Nephron progenitor cell (in vitro differentiated cells): ENCODE results near the gene STEAP1B.

Experiments
- DNase-seq: peaks from one replicate; pipeline ENCODE4 v3.0.0; 2021
- H3K27ac Mint-ChIP-seq: 2 replicates; pipeline ENCODE4 v1.8.0; 2021; ENCODE audit warnings: mild to moderate bottlenecking, moderate library complexity, mixed read lengths
- H3K27me3 Mint-ChIP-seq: 2 replicates; pipeline ENCODE4 v1.8.0; 2021; ENCODE audit warnings: mild to moderate bottlenecking, low read depth, mixed read lengths; ENCODE audit not compliant: poor library complexity
- H3K36me3 Mint-ChIP-seq: 2 replicates; pipeline ENCODE4 v1.8.0; 2021; ENCODE audit warnings: low read depth, mixed read lengths
- H3K4me1 Mint-ChIP-seq: 2 replicates; pipeline ENCODE4 v1.8.0; 2021; ENCODE audit warnings: mixed read lengths
- H3K4me3 Mint-ChIP-seq: 2 replicates; pipeline ENCODE4 v1.8.0; 2021; ENCODE audit warnings: mild to moderate bottlenecking, moderate library complexity, mixed read lengths
- H3K9me3 Mint-ChIP-seq: 2 replicates; pipeline ENCODE4 v1.8.0; 2021; ENCODE audit warnings: mild to moderate bottlenecking, moderate library complexity, mixed read lengths
- TF ChIP-seq, protein P1 (sequence below): fragments of 200-600 bp; sonication (generic); IDR thresholded peaks from 2 replicates; pipeline ENCODE4 v1.5.0; 2021; ENCODE audit warnings: antibody characterized with exemption

STEAP1B gene

DNA sequence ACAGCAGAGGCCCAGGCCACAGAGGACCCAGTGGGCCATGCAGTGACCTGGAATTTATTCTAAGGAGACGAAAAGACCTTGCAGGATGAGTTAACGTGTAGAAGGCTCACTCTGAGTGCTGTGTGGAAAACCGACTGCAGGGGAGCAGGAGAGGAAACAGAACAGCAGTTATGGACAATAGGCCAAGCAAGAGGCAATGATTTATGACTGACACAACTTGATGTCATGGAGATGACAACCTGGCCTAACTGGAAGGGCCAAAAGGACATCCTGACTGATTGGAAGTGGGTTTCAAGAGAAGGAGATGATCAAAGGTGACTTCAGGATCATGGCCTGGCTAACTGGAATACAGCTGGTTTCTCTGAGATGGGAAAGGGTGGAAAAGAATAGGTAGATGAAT, 72.9 kb downstream of the STEAP1B start:
- DNase-seq: no peak
- no peaks in the 10 kb centered on the region for H3K27me3 Mint-ChIP-seq
- H3K27ac Mint-ChIP-seq: no peak overlapping the region
- H3K36me3 Mint-ChIP-seq: no peaks in the 10 kb centered on the region
- H3K4me1 Mint-ChIP-seq: no peaks in the 10 kb centered on the region
- no peaks in the 10 kb centered on the region for H3K9me3 Mint-ChIP-seq
- H3K4me3 Mint-ChIP-seq: no peak overlapping the region
- TF ChIP-seq, protein P1, sequence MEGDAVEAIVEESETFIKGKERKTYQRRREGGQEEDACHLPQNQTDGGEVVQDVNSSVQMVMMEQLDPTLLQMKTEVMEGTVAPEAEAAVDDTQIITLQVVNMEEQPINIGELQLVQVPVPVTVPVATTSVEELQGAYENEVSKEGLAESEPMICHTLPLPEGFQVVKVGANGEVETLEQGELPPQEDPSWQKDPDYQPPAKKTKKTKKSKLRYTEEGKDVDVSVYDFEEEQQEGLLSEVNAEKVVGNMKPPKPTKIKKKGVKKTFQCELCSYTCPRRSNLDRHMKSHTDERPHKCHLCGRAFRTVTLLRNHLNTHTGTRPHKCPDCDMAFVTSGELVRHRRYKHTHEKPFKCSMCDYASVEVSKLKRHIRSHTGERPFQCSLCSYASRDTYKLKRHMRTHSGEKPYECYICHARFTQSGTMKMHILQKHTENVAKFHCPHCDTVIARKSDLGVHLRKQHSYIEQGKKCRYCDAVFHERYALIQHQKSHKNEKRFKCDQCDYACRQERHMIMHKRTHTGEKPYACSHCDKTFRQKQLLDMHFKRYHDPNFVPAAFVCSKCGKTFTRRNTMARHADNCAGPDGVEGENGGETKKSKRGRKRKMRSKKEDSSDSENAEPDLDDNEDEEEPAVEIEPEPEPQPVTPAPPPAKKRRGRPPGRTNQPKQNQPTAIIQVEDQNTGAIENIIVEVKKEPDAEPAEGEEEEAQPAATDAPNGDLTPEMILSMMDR: no peak

DNA sequence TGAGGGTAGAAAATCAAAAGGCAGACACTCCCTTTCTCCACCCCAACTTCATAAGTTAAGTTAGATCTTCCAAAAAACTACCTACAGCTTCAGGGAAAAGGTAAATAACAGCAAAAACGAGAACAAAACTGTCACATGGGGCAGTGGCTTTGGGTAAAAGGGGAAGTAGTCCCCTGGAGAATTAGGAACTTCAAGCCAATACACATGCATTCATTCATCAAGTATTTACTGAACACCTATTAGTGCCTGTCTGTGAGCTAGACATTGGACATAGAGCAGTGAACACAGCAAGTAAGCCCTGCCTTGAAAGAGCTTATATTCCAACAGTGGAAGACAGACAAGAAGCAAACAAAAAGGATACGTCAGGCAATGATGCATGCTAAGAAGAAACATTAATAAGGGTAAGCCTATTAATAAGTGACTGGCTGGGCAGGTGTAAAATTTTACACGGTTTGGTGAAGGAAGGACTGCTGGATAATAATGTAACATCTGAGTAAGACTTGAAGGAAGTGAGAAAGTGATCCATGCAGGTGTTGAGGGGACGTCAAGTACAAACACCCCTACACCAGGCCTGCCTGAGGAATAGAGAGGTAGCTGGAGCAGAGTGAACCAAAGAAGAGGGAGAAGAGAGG, 73.4 kb downstream of the STEAP1B start:
- DNase-seq: no peak
- TF ChIP-seq, protein P1: no peak
- Mint-ChIP-seq H3K36me3 (no peaks in the 10 kb centered on the region), H3K4me3 (no peak overlapping the region), H3K9me3 (no peaks in the 10 kb centered on the region), H3K4me1 (no peaks in the 10 kb centered on the region), H3K27ac (no peak overlapping the region), H3K27me3 (no peaks in the 10 kb centered on the region)

DNA sequence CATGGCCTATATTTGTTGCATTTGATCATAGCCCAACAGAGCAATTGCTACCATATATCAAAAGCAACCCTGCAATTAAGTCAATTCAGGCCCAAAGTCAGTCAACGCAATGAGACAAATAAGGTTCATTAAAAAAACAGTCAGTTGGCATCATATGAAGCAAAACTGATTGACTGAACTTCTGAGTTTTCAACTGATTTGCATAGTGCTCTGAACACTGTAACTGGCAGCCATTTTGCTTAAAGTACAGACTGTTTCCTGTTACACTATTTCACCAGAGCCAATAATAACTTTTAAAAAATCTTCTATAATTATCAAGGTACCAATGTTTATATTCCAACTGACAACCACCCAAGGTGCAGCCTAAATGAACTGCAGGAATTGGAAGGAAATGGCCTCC, 74.6 kb downstream of the STEAP1B start:
- Mint-ChIP-seq H3K9me3 (peaks cover 3% of the 10 kb centered on the region), H3K36me3 (no peaks in the 10 kb centered on the region), H3K4me1 (no peaks in the 10 kb centered on the region), H3K4me3 (no peak overlapping the region), H3K27me3 (peaks cover 3% of the 10 kb centered on the region), H3K27ac (no peak overlapping the region)
- TF ChIP-seq, protein P1: no peak
- DNase-seq: no peak

DNA sequence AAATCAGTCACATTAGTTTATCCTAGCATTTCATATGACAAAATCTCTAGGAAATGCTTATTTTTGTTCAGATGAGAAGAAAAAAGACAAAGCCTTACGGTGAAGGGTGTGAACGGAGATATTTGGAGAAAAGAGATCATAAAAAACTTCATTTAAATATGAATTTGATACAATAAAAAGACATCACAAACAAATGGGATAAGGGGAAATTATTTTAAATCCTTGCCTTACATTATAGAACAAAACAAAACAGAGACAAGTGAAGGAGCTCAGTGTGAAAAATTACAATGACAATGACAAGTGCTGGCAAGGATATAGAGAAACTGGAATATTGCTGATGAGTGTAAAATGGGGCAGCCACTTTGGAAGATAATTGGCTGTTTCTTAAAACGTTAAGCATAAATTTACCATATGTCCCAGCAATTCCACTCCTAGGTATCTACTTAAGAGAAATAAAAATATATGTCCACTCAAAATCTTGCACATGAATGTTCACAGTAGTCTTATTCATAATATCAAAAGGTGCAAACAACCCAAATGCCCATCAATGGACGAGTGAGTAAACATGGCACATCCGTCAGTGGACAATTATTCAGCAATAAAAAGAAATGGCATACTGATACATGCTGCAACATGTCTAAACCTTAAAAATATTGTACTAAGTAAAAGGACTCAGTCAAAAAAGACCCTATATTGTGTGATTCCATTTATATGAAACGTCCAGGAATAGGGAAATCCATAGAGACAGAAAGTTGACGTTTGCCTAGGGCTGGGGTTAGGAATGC, 77.0 kb downstream of the STEAP1B start:
- Mint-ChIP-seq H3K27me3 (peaks cover 12% of the 10 kb centered on the region), H3K4me3 (no peak overlapping the region), H3K9me3 (peaks cover 4% of the 10 kb centered on the region), H3K27ac (no peak overlapping the region), H3K4me1 (peaks cover 11% of the 10 kb centered on the region), H3K36me3 (no peaks in the 10 kb centered on the region)
- DNase-seq: no peak
- TF ChIP-seq, protein P1: no peak

DNA sequence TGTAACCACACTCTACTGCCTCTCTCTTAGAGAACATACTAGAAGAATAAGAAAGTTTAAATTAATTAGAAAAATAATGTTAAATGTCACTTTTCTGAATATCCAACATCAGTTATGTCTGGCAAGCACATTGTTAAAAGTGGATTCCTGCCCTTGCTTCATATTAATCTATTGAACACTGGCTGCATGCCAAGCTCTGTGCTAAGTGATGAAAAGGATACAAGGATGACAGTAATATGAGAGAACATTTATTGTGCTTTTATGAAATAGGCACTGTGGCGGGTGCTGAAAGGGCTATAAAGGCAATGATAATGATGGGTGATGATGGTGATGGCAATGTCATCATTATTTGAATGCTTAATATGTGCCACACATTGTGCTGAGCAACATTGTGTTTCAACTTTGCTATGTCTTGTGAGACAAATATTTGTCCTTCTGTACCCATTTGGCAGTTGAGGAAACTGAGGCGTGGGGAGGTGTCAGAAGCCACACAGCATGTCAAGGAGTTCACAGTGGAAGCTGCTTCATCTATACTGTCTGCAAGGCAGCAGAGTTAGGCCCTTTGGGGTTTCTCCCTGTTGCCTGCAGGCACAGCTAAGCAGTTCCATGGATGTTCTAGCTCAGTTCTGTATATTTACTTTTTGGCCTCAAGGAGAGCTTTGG, 78.9 kb downstream of the STEAP1B start:
- H3K4me1 Mint-ChIP-seq: peaks cover 16% of the 10 kb centered on the region
- H3K36me3 Mint-ChIP-seq: no peaks in the 10 kb centered on the region
- H3K9me3 Mint-ChIP-seq: peaks cover 4% of the 10 kb centered on the region
- H3K4me3 Mint-ChIP-seq: no peak overlapping the region
- no peak overlapping the region for H3K27ac Mint-ChIP-seq
- DNase-seq: no peak
- TF ChIP-seq, protein P1: no peak
- peaks cover 12% of the 10 kb centered on the region for H3K27me3 Mint-ChIP-seq
